Measurements from ENCODE around the gene REM1. TPM values are rescaled to one million over a fixed set of nuclear protein-coding genes. Genes with fewer than 3 reads are reported as not detected.

REM1 gene
- total RNA-seq, 4 donors from 2014 or later, result 1.3 to 4.4 (median 2.9) TPM; not detected in 1

GRCh38 chr20:31505903-31506302, 30.8 kb downstream of the REM1 start:
- H3K4me3 ChIP-seq (ENCODE audit: low read depth, poor library complexity, severe bottlenecking), result no peak overlapping the region
- intact Hi-C loops (cut with DNase I; ENCODE audit: low total_unique reads), result no loop called here
- TF ChIP-seq POLR2A (IDR thresholded peaks at IDR 0.05), result no peak
- no peak for TF ChIP-seq CTCF (IDR thresholded peaks at IDR 0.05)
- DNase-seq (ENCODE audit: low spot score in 2 of 2), result no peak
- WGBS, 2 donors, result 81 to 97% methylated on average over 1 of the region's 1 CpG

DNA sequence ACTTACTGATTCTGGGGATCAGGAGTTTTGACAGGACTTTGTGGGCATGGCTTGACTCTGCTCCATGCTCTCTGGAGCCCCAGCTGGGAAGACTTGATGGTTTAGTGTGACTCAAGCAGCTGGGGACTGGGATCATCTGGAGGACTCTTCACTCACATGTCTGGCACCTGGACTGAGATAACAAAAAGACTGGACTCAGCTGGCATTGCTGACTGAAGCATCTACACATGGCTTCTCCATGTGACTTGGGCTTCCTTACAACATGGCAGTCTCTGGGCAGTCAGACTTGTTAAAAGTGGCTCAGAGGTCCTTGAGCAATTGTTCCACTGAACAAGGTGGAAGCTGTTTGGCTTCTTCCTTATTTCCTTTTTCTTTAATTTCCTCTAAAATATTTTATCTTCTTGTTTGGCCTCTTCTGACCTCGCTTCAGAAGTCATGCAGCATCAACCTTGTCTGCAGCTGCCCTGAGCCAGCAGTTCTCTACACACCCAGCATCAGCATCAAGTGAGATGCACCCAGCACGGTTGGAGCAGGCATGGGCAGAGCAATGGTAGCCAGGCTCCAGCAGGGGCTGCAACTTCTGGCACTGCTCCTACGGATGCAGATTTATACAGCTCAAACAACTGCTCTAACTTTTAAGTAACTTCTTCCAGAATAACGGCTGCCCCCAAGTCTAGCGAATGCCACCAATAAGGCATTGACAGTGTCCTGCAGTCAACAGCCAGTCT, 33.6 kb downstream of the REM1 start:
- 81 to 87% methylated on average over 5 of the region's 5 CpGs for WGBS, 2 donors
- intact Hi-C loops (cut with DNase I; ENCODE audit: low total_unique reads), result no loop called here
- no peak overlapping the region for H3K4me3 ChIP-seq (ENCODE audit: low read depth, poor library complexity, severe bottlenecking)
- DNase-seq (ENCODE audit: low spot score in 2 of 2), result no peak
- no peak for TF ChIP-seq CTCF (IDR thresholded peaks at IDR 0.05)
- no peak for TF ChIP-seq POLR2A (IDR thresholded peaks at IDR 0.05)

DNA sequence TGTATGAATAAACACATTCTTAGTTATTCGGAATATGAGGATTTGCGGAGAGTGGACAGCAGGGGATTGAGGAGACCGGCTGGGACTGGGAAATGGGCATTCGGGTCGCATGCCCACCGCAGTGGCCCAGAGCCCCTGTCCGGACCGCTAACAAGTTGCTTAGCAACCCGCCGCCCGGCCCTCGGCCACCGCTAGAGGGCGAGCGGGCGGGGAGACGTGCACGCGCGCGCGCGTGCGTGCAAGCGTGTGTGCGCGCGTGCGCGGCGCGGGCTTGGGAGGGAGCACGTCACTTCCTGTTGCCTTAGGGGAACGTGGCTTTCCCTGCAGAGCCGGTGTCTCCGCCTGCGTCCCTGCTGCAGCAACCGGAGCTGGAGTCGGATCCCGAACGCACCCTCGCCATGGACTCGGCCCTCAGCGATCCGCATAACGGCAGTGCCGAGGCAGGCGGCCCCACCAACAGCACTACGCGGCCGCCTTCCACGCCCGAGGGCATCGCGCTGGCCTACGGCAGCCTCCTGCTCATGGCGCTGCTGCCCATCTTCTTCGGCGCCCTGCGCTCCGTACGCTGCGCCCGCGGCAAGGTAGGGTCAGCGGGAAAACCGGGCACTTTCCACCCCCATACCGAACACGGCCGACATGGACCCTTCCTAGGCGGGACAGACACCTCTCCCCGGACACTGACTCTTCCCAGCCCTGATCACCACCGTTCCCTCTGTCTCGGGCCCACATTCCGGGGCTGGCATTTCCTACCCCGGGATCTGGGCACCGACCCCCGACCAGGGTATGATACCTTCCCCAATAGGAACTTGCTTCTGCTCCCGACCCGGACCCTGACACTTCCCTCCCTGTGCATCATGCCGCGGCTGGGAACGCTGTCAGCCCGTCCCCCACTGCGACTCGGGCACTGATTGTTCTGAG, 39.3 kb downstream of the REM1 start, which contains the start of gene HM13:
TSS of gene HM13 (plus strand) at position 289 of the 918 bp plus-strand sequence. CDS start at position 399, 110 bp downstream.
- DNase-seq (ENCODE audit: low spot score in 2 of 2), result peak; percentile 86 to 98
- H3K4me3 ChIP-seq (ENCODE audit: low read depth, poor library complexity, severe bottlenecking), result peak within 1 kb of the TSS; percentile 93
- 0 to 1% methylated on average over 44 to 50 of the region's 86 CpGs for WGBS, 2 donors
- TF ChIP-seq CTCF (IDR thresholded peaks at IDR 0.05) (peak in 2 of 3 donors; percentile 48 to 75), POLR2A (IDR thresholded peaks at IDR 0.05) (no peak)
- intact Hi-C loops (cut with DNase I; ENCODE audit: low total_unique reads), result no loop called here

DNA sequence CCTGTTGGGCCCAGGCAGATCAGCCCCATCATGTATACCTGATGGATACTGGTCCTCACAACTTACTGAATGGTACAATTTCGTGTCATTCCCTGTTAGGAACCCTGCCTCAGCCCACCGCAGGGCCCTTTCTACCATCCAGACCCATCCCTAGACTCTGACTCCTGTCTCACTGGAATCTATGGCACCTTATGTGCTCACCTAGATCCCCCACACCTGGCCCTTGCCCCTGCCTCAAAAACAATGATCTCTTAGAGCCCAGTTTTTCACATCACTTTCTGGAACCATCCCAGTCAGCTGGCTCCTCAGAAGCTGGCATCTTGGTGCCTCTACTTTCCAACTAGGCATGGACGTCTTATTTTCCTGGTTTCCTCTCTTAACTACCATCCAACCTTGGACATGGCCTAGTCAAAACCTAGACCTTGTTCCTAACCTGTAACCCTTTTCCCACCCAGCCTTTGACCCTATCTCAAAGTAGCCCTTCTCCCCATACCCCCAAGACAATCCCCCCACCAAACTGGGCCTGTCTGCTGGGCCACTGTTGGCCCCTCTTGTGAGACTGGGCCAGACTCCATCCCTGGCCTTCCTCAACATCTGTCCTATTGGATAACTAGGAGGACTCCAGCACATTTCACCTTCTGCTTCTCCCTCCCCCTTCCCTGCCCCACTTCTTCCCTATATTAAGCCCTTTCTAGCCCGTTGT, 40.1 kb downstream of the REM1 start:
- WGBS, 2 donors, result 10 to 12% methylated on average over 4 of the region's 4 CpGs
- TF ChIP-seq POLR2A (IDR thresholded peaks at IDR 0.05), result no peak
- TF ChIP-seq CTCF (IDR thresholded peaks at IDR 0.05), result no peak

DNA sequence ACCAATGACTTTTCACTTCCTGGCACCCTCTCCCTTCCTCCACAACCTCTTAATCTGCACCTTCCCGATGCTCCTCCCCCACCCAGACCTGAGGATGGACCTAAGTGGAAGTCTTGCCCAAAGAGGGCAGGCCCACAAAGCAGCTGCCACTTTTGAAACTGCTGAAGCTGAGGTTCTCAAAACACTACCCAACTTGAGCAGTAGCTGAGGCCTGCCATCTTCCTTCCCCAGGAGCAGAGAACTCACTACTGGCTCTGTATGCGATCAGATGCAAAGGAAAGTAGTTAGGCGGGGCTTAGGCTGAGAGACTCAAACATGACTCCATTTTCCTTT, 40.7 kb downstream of the REM1 start:
- no peak for DNase-seq (ENCODE audit: low spot score in 2 of 2)
- H3K4me3 ChIP-seq (ENCODE audit: low read depth, poor library complexity, severe bottlenecking), result no peak overlapping the region
- WGBS, 2 donors, result 70 to 78% methylated on average over 3 of the region's 3 CpGs
- intact Hi-C loops (cut with DNase I; ENCODE audit: low total_unique reads), result no loop called here
- TF ChIP-seq CTCF (IDR thresholded peaks at IDR 0.05) (no peak), POLR2A (IDR thresholded peaks at IDR 0.05) (no peak)

More for the DNA sequence above, 40.1 kb downstream of the REM1 start:
- intact Hi-C loops (cut with DNase I; ENCODE audit: low total_unique reads), result no loop called here
- DNase-seq (ENCODE audit: low spot score in 2 of 2), result no peak
- H3K4me3 ChIP-seq (ENCODE audit: low read depth, poor library complexity, severe bottlenecking), result peak overlapping the region; percentile 93

Measured in lower leg skin (tissue), 4 donors.